Activated CD8-positive, alpha-beta memory T cell treated with anti-CD3 and anti-CD28 coated beads, Interleukin-2, amount 50 U/mL, for 24 hours (primary cell): Measurements from ENCODE around the gene AVL9.
"Not testable (repeated sequence)": the region's sequence is repeated elsewhere in the genome, so short reads cannot be mapped to it uniquely, and the experiment has no call there.

Experiments used
- DNase-seq: peaks from one replicate; pipeline ENCODE4 v3.0.0-alpha.2; 2020; ENCODE audit errors: extremely low read depth

Gene AVL9

DNA sequence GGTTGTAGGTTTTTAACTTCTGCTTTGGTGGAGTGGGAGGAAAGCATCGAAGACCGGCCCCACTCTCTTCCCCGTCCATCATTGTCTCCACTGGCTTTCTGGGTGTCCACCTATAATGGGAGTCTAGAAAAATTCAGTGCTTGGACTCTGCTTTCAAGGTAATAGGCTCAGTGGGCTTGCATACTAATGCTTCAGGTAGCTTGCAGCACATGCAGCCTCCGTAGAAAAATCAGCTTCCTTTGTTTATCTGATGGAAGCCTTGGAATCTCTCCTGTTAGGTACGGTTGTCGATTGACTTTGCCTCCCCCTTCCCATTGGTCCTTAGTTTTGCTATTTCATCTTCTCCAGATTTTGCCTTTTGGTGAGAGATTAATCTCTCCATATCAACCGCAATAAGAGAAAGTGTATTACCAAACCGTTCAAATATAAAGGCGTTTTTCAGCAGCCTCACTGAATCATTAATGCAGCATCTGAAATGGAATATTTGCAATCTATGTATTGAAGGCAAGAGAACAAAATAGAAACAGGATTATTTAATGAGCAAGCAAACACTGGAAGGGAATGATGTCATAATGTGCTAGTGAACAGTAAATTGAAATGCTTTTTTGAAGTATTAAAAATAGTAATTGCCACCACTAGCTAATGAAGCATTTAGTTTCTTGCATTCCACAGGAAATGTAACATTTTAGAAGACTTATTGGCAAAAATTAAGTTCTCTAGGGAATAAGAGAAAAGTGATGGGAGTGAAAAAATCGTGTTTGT lies 944 bp downstream of the AVL9 start:
- DNase-seq: no peak

DNA sequence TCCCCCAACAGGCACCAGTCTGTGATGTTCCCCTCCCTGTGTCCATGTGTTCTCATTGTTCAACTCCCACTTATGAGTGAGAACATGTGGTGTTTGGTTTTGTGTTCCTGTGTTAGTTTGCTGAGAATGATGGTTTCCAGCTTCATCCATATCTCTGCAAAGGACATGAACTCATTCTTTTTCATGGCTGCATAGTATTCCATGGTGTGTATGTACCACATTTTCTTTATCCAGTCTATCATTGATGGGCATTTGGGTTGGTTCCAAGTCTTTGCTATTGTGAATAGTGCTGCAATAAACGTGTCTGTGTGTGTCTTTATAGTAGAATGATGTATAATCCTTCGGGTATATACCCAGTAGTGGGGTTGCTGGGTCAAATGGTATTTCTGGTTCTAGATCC lies 4.5 kb downstream of the AVL9 start:
- not testable (repeated sequence) for DNase-seq

DNA sequence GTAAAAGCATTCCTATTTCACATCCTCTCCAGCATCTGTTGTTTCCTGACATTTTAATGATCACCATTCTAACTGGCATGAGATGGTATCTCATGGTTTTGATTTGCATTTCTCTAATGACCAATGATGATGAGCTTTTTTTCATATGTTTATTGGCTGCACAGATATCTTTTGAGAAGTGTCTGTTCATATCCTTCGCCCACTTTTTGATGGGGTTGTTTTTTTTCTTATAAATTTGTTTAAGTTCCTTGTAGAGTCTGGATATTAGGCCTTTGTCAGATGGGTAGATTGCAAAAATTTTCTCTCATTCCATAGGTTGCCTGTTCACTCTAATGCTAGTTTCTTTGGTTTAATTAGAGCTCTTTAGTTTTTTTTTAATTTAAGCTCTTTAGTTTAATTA lies 4.9 kb downstream of the AVL9 start:
- not testable (repeated sequence) for DNase-seq

DNA sequence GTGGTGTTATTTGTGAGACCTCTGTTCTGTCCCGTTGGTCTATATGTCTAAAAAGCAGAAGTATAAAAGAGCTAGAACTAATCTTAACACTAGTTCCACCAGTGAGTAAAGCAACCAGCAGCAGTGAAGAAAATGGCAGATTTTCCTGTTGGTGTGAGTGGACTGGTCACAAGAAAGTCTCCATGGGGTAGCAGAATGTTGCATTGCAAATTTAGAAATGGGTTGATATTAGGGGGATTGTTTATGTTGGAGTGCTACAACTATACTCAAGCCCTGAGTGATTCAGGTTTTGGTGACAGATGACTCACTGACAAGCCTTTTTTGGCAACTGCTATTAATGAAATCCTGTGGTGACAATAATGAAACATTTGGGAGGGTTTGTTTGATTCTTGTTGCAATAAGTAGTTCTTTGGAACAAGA lies 5.6 kb downstream of the AVL9 start:
- no peak for DNase-seq

DNA sequence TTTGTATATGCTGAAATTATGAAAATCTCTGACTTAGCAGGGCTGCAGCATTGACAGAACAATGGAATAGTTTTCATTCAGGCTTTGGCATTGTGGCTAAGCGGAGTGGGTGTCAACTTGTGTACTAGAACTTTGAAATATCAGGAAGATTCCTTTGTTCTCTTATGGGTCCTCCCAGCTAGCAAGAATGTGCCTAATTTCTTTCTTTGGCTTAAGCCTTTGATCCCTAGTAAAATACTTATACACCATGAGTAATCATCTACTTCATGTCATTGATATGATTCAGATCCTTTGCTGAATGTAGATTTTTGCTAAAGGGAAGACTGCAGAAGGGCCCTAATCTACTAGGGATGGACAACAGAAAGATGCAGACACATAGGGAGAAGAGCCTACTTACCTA lies 6.2 kb downstream of the AVL9 start:
- DNase-seq: no peak

DNA sequence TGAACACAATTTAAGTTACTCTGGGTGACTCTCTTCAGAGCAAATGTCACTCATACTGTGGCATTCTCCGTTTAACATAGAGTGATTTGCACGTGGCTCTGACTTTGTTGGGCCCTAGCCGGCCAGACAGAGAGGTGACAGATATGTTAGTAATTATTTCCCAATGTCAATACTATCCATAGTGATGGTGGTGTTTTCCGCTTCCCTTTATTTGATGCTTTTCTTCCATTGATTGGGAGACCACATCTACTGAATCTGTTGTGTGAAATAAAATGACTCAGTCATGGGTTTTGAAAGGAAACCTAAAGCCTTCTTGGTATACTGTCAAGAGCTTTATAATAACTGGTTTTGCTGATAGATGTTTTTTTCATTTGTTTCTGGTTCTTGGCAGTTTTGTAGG lies 7.4 kb downstream of the AVL9 start:
- DNase-seq: no peak

DNA sequence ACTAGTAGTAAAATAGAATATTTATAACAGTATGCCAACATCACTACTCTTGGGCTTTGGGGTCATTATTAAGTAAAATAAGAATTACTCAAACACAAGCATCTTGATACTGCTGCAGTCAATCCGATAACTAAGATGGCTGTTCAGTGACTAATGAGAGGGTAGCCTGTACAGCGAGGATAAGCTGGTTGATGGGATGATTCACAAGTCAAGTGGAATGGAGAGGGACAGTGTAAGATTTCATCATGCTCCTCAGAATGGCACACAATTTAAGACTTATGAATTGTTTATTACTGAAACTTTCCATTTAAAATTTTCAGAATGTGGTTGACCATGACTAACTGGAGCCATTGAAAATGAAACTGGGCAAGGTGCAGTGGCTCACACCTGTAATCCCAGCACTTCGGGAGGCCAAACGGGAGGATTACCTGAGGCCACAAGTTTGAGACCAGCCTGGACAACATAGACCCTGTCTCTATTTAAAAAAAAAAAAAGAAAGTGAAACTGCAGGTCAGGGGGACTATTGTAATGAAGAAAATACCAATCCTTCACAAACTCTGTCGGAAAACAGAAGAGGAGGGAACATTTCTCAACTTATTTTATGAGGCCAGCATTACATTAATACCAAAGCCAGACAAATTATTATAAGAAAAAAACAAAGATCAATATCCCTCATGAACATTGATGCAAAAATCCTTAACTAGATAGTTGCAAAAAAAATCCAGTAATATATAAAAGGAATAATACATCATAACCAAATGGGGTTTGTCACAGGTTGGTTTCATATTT lies 11.2 kb downstream of the AVL9 start:
- DNase-seq: no peak

DNA sequence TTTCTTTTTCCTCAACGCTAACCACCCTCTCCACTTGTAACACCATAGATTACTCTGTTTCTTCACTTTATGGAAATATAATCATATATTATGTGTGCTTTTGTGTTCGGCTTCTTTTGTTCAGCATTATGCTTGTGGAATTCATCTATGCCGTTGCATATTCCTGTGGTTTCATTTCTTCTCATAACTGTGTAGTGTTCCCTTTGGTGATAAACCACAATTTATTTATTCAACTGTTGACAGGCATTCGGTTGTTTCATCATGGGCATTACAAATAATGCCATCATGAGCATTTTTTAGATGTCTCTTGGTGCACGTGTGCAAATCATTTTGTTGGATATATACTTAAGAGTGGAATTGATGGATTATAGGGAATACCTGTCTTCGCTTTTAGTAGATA lies 12.1 kb downstream of the AVL9 start:
- no peak for DNase-seq

DNA sequence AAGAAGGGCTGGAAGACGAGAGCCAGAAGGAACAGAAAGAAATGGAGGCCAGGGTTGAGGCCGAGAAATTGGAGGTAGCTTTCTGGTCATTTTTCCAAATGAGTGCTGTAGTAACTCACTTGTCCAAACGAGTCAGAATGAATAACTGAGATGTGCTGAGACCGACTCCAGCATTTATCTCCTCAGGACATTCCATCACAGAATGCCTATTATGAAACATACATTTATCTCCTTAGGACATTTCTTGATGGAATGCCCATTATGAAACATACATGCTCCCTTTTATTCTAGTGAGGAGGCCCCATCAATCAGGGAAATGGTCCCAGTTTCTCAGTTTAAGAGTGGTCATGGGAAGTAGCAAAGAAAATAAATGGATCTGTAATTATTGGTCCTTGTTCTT lies 16.5 kb downstream of the AVL9 start:
- DNase-seq: no peak

DNA sequence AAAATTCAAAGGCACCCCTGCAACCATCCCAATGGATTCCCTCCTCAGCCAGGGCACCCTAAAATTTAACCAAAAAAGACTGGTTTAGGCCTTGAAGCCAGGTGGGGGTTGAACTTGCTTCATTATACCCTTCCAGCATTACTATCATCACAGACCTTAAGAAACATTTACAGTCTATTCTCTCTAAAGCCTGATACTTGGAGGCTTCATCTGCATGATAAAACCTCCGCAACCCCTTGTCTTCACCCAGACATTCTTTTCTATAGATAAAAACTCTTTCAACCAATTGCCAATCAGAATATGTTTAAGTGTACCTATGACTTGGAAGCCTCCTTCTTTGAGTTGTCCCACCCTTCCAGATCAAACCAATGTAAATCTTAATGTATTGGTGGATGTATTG lies 17.9 kb downstream of the AVL9 start:
- DNase-seq: no peak

DNA sequence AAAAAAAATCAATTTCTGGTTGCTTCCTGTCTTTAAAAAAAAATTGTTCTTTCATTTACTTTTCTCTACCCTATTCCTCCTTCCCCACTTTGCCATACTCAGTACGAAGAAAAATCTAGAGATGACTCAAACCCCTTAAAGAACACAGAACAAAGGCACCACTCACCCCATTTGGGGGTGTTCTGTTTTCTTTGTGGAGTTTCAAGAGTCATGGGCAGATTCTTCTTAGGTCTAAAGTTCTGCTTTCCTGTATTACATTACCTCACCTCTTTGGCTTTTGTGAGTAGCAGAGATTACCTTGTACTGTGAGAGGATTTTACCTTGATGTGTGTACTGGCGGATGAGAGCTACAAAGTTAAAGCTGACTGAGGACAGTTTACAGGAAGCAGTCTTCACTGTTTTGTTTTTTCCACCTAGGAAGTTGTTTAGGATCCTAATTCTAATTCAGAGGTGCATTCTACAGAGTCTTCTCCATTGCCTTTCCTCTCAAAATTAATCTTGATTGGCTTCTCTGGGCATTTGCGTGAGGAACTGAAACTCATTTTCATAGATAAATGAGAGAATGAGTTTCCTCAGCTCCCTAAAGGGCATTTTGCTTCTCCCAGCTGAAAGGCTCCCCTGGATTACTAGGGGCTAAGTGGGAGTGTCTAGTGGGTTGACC lies 20.7 kb downstream of the AVL9 start:
- no peak for DNase-seq

DNA sequence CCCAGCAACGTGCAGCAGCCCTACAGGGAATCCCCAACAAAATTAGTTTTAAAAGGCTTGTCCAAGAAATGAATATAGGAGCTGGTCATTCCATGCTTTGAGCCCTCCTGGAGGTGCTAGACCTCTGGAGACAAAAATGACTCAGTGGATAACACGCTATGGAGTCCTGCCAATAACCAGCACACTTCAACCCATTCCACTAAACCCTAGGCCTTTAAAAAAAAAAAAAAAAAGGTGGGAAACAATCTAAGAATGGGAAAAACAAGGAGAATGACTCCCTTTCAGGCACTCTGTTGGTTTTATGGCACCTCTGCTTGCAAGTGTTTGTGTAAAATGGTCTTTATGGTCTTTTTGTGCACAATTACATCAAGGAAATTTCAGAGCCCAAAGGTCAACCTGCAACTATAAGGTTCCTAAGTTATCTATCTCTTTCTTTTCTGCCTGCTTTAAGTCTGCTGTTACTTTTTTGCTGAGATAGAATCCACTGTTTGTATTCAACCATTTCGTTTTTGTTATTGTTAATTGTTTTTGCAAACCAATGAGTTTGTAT lies 21.3 kb downstream of the AVL9 start:
- no peak for DNase-seq

DNA sequence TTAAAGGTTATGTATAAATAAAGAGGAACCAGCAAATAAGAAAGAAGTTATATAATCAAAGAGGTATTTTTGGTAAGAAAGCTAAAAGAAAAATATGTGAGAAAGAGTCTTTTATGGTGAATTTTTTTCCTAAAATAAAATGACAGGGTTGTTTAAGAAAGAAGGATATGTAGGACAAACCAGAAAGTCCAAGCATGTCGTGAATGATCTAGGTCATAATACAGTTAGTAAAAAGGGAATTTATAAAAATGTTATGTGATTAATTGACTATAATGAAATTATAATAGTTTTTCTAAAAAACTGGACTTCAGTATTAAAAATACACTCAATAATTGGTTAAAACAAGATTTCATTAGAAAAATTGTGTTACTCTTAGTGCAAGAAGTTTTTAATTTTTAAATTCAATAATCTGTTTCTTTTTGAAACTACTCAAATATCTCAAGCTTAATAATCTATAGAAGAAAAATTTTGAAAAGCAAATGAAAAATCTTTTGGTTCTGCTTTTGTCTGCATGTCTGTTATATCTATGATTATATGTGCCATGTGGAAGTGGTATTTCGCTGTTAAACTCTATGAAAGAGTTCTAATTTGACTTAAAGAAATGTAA lies 23.3 kb downstream of the AVL9 start:
- DNase-seq: no peak

DNA sequence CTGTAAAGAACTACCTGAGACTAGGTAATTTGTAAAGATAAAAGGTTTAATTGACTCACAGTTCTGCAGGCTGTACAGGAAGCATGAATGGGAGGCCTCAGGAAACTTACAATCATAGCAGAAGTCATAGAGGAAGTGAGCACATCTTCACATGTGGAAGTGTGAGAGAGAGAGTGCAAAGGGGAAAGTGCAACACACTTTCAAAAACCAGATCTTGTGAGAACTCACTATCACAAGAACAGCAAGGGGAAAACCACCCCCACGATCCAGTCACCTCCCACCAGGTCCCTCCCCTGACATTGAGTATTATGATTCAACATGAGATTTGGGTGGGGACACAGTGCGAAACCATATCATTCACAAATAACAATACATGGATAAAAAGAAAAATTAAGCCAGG lies 24.5 kb downstream of the AVL9 start:
- no peak for DNase-seq

DNA sequence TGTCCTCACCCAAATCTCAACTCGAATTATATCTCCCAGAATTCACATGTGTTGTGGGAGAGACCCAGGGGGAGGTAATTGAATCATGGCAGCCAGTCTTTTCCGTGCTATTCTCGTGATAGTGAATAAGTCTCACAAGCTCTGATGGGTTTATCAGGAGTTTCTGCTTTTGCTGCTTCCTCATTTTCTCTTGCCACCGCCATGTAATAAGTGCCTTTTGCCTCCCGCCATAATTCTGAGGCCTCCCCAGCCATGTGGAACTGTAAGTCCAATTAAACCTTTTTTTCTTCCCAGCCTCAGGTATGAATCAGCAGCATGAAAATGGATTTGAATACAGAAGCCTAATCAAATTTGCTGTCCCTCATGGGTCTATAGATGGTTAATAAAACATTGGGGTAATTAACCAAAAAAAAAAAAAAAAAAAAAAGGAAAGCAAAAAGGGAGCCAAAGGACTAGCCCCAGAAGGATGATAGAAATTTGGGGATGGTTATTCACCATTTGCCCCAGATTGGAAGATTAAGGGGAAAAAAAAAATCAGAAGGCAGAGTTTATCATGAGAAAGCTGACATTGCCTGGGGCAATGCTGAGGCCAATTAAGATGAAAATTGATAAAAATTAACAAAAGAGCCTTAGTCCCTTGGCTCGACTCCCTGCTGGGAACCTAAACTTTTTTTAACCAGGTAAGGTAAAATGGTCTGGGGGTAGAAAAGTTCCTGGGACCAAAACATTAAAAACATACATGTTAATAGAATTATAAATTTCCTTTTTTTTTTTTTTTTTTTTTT lies 27.6 kb downstream of the AVL9 start:
- DNase-seq: no peak

DNA sequence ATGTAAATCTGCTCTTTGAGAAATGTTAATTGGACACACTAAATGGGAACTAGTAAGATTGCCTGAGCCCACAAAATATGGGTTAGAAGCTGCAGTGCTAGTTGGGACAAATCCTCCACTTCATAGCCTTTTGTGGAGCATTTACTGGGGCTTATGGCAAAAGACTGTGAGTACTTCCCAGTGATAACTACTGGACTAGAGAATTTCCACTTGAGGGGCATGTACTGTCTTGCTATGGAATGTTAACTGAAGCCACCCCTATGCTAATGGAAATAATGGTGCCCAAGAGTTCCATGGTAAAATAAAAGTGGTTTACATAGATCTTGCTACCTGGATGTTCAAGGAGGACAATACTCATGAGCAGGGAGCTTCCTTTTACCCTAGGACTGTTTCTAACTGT lies 29.3 kb downstream of the AVL9 start:
- no peak for DNase-seq

DNA sequence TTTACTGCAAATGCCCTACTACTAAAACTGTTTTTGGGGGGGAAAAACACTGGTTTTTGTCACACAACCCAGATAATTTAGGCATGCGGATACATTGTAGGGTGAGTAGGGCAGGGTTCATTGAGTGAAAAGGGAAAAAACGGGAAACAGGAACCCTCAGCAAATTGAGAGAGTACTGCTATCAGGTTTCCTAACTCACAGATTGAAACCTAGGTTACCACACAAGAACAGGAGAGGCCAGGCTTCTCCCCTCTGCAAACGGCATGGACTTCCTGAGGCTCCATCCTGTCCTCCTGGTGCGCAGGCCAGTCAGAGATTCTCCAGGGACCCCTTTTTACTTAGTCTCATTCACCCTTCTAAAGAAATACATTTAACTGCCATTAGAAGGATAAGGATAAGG lies 30.6 kb downstream of the AVL9 start:
- no peak for DNase-seq

DNA sequence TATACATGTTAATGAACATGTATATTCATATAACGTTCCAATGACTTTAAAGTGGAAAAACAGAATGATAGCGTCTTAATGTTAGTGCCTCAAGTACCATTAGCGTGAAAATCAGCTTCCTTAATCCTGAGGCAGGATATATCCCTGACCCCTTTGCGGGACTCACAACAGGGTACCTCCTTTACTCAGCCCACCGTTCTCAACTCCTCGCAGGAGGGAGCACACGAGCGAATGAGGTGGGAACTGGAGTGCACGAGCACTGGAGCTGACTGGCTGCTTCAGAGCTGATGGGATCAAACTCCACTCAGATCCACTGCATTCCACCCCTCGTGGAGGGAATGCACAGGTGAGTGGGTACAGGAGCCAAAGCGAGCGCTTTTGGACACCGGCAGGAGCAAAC lies 36.1 kb downstream of the AVL9 start:
- no peak for DNase-seq

DNA sequence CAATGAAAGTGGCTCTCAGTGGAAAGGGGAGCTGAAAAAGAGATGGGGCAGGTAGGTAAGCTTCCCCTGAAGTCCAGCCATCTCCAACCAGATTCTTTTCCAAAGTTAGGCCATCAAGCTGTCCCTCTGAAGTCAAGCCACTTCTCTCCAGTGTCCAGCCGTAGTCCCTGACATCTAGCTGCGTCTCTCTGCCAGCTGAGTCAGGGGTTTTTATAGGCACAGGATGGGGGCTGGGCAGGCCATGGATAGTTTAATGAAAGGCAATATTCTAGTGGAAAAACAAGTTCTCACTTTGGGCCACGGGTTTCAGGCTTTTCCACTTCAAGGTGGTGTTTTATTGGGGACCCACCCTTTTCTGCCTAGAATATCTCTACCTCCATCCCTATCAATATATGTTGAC lies 36.8 kb downstream of the AVL9 start:
- DNase-seq: no peak

DNA sequence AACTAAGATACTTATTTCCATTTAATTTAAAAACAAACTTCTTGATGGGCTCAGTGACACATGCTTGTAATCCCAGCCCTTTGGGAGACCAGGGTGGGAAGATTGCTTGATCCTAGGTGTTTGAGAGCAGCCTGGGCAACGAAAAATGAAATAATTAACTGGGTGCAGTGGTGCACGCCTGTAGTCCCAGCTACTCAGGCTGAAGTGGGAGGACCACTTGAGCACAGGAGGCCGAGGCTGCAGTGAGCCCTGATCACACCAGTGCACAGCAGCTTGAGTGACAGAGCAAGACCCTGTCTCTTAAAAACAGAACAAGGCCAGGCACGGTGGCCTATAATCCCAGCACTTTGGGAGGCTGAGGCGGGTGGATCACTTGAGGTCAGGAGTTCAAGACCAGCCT lies 37.4 kb downstream of the AVL9 start:
- DNase-seq: no peak

DNA sequence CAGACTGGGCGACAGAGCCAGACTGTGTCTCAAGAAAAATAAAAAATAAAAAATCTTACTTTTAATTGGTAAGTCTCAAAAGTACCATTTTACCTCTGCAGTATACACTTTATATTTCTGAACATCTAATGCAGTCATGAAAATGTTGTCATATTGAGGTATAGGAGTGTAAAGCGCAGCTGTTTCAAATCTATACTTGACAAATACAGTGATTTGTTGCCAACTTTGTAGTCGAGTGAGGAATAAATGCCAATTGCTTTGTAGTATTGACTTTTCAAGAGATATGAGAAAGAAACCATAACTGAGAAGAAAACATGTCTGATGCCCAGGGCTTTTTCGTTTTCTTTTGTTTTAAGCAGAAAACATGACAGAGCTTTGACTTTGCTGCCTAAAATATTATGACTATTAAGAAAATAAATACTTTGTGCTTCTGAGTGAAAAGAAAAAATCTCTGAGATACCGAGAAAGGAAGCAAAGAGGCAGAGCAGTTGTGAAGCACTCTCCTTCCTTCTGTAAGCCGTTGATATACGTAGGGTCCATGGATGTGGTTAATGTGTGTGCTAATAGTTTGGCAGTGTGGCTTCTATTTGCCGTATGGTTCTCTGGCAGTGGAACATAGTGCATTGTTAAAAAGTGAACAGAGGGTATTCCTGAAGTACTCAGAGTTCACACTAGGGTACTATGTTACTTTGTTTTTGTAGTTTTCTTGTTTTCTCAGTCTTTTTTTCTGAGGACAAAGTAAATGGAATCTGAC lies 38.2 kb downstream of the AVL9 start:
- no peak for DNase-seq
